ENCODE data around the gene FAT4.

The FAT4 gene

GRCh38 chr4:125316791-125317524, 2.2 kb downstream of the FAT4 start:
- FAIRE-seq = no peak

- no peak for FAIRE-seq
Measured at GRCh38 chr4:125317525-125317877, 2.7 kb downstream of the FAT4 start.

DNA sequence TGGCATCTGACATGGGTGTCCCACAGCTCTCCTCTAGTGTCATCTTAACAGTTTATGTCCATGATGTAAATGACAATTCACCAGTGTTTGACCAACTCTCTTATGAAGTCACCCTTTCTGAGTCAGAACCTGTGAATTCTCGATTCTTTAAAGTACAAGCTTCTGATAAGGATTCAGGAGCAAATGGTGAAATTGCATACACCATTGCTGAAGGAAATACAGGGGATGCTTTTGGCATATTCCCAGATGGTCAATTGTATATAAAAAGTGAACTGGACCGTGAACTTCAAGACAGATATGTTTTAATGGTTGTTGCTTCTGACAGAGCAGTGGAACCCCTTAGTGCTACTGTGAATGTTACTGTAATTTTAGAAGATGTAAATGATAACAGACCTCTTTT, 4.6 kb downstream of the FAT4 start:
- FAIRE-seq = no peak

DNA sequence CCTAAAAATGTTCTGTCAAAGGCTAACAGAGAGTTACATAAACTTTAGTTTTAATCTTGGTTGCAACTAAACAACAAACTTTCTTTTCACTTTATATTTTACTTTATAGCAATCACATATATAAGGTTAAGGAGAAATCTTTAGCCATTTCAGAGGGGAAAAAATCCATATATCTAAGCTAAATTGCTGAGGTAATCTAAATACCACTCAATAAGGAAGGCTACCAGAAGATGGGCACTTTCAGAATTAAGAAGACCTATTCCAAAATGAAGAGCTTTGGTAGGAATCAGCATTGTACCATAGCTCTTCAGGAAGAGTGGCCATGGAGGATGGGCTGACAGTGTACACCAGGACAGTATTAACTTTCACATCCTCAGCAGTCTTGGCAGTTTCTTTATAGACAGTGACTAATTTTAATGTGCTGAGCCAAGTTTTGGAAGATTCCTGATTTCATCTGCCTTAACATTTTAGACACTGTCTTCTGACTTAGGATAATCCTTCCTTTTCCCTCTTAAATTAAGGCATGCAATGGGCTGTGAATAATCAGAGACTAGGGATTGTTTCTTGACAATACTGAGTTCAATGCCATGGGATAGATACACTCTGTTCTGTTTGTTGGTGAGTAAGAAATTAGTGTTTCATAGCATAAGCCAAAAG, 7.1 kb downstream of the FAT4 start:
- FAIRE-seq = no peak

DNA sequence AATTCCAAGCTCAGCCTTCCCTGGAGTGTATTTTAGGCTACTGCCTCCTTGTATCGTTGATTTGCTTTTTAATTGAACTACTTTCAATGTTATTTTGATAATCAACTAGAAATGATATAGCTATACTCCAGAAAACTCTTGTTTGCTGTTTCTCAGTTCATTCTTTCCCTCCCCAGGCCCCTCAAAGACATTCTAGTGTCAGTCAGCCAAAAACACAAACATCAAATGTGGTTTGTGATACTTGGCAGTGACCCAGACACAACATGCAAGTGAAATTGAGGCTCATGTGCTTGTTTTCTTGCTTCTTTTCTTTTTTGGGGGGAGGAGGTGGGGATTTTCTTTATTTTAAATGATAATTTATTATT, 7.6 kb downstream of the FAT4 start:
- FAIRE-seq = no peak

GRCh38 chr4:125323654-125324053, 8.9 kb downstream of the FAT4 start:
- no peak for FAIRE-seq

DNA sequence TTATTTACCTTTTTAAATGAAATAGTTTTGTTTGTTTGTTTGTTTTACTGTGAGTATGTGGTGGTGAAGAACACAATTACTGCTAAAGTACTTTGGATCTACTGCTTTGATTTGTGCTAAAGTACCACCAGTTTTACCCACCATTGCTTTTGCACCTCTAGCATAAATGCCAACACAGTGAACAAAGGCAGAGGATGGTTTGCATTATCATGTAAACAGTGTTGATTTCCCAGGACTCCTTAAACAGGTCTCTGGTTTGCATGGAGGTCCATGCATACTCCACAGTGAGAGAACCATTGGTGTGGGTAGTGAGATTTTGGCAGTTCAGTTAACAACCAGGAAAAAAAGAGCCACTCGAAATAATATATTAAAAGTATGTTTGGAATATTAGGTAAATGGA, 11.0 kb downstream of the FAT4 start:
- FAIRE-seq = no peak

- FAIRE-seq = no peak
Measured at GRCh38 chr4:125331116-125331515, 16.4 kb downstream of the FAT4 start.

- FAIRE-seq = no peak
Measured at GRCh38 chr4:125334926-125335325, 20.2 kb downstream of the FAT4 start.

- FAIRE-seq = no peak
Measured at GRCh38 chr4:125338814-125339213, 24.1 kb downstream of the FAT4 start.

DNA sequence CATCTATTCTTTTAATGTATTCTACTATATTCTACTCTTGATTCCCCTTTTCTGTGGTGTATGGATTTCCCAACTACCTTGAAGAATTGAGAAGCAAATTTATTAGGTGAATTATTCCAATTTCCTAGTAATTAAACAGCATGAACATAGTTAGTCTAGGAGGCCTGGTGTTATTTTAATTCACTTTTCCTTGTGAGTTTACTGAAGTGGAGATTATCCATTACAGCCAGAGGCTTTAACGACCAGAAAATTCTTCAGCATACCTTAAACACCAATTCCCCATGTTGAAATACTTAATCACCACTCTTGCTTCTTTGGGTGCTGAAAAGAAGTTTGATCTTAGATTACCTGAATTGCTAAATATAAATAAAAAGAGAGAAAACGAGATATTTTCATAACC, 29.4 kb downstream of the FAT4 start:
- FAIRE-seq = no peak

- no peak for FAIRE-seq
Measured at GRCh38 chr4:125346616-125347015, 31.9 kb downstream of the FAT4 start.

DNA sequence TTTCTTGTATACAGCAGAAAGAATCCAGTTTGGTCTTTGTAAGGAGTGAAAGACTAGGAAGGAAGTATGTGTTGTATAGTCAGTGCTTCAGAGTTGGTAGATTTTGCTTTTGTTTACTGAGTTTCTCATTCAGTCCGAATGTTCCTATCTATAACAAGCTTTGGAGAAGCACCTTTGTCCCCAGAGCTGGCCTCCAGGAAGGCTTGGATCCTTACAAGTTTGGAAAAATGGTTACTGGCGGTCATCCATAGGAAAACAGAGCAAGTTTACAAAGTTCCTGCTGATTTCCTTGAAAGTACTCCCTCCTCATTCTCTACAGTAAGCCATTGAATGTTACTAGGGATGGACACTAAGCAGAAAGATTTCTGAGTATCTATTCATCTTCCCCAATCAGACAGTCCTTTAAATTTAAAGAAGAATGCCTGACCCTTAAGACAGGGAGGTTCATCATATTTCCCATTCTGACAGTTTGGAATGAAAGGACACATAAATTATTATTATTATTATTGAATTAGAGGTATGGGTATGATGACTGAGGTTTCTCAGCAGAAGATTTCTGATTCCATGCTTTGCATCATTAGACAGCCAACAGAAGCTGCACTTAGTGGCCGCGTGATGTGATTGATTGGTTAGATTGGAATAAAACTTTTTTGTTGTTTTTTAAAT, 35.8 kb downstream of the FAT4 start:
- FAIRE-seq = no peak

DNA sequence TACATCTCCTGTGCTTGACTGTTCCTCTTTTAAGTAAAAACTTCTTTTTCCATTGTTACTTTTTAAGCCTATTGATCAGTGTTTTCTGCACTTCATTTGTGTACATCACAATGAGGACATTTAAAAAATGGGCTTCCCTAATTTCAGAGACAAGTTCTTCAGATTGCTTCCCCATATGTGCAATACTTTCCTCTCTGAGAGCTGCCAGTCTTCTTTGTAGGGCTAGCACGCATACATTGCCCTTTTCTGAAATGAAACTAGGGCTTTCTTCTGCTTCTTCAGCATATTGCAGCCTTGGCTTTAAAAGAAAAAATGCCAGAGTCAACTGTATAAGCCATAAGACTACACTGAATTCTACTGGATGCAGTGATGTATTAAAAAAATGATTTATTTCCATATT, 37.8 kb downstream of the FAT4 start:
- FAIRE-seq = no peak

- FAIRE-seq = no peak
Measured at GRCh38 chr4:125353131-125353530, 38.4 kb downstream of the FAT4 start.

DNA sequence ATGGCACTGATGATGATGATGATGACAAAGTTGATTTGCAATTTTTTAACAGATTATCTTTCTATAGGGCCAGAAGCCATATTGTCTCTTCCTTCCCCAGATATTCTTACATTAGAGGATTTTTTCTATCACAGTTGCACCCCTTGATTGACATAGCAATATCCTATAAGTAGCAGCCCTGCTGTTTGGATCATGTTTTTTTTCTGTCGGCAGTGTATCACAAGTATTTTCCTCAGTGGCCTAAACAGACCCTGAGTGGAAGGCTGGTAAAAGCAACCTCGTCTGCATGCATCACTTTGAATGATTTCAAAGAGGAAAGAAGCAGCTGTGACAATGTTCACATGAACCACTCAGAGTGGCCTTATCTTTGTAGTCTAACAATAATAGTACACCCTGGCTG, 41.0 kb downstream of the FAT4 start:
- no peak for FAIRE-seq

DNA sequence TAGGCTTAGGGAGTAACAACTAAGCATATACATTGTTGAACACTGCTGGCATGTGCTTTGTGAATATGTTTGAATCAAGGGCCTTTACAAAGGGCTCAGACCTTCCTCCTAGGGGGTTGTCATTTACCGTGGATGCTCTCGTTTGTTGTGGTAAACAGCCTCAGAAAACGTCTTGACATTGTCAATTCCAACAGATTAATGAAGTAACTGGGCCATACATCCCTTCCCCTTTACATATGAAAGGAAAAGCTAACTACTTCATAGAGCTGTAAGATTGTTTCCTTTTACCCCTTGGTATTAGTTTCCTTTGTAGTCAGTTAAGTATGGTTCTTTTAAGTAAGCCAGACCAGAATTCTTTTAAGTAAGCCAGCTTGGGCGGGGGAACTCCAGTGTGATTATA, 42.9 kb downstream of the FAT4 start:
- FAIRE-seq = no peak

DNA sequence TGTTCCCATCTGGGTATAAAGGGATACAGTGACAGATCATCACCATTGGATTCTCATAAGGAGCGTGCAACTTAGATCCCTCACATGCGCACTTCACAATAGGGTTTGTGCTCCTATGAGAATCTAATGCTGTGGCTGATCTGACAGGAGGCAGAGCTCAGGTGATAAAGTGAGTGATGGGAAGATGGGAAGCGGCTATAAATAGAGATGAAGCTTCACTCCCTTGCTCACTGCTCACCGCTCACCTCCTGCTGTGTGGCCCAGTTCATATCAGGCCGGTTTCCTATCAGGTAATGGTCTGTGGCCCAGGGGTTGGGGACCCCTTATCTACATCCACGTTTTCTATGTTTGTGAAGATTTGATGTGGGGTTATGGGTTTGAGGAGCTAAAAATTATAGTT, 43.7 kb downstream of the FAT4 start:
- FAIRE-seq = no peak

GRCh38 chr4:125359363-125359762, 44.6 kb downstream of the FAT4 start:
- no peak for FAIRE-seq

DNA sequence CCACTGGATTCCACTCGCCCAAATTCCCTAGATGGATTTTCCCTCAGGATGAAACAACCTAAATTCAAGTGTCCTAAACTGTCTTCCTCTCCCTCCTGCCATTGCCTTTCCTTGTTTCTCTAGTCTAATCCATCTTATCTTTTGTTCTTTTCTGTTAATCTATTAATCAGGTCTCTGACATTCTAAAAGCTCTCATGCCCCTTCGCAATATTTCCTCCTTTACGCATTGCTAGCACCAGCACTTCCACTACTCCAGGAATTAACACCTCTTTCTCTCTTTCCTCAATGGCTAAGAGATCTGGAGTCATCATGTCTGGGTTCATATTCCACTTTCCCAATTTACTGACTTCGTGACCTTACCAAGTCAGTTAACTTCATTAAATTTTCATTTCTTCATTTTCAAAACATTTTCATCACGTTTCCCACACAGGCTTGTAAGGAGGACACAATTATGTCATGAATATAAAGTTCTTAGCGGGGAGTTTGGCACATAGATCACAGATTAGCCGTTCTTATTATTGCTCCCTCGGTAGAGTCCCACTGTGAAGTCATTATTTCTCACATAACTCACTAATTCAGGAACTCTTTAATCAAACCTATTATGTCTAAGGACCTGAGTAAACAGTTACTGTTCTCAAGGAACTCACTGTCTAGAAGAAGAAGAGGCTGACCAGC, 45.3 kb downstream of the FAT4 start:
- no peak for FAIRE-seq

- peak; percentile 97 for FAIRE-seq
Measured at GRCh38 chr4:125360727-125361126, 46.0 kb downstream of the FAT4 start.
